ENCODE results near the gene CST7. TPM values are rescaled to one million over a fixed set of nuclear protein-coding genes. Genes with fewer than 3 reads are reported as not detected.
A peak's percentile ranks its signal among the peaks of the same experiment; 100 is the strongest.

CST7 gene
- total RNA-seq, 1 donor from 2014 or later: not detected

- Mint-ChIP-seq H3K36me3 (ENCODE audit: unreplicated experiment) (peaks cover 13% of the 10 kb centered on the region), H3K27me3 (ENCODE audit: unreplicated experiment) (no peaks in the 10 kb centered on the region), H3K4me3 (ENCODE audit: unreplicated experiment) (no peak overlapping the region), H3K9me3 (ENCODE audit: unreplicated experiment) (no peaks in the 10 kb centered on the region), H3K27ac (ENCODE audit: unreplicated experiment) (no peak overlapping the region), H3K4me1 (ENCODE audit: unreplicated experiment) (no peaks in the 10 kb centered on the region)
- no peak for TF ChIP-seq CTCF (IDR thresholded peaks at IDR 0.05)
- DNase-seq (ENCODE audit: extremely low spot score, unreplicated experiment): peak; percentile 77
Observed at GRCh38 chr20:24958506-24959385, 9.7 kb downstream of the CST7 start.

- Mint-ChIP-seq H3K36me3 (ENCODE audit: unreplicated experiment) (peaks cover 19% of the 10 kb centered on the region), H3K27me3 (ENCODE audit: unreplicated experiment) (no peaks in the 10 kb centered on the region), H3K4me1 (ENCODE audit: unreplicated experiment) (no peaks in the 10 kb centered on the region), H3K4me3 (ENCODE audit: unreplicated experiment) (no peak overlapping the region), H3K27ac (ENCODE audit: unreplicated experiment) (no peak overlapping the region), H3K9me3 (ENCODE audit: unreplicated experiment) (no peaks in the 10 kb centered on the region)
- DNase-seq (ENCODE audit: extremely low spot score, unreplicated experiment): peak; percentile 63
- TF ChIP-seq CTCF (IDR thresholded peaks at IDR 0.05): no peak
Observed at GRCh38 chr20:24959591-24960301, 10.7 kb downstream of the CST7 start.

DNA sequence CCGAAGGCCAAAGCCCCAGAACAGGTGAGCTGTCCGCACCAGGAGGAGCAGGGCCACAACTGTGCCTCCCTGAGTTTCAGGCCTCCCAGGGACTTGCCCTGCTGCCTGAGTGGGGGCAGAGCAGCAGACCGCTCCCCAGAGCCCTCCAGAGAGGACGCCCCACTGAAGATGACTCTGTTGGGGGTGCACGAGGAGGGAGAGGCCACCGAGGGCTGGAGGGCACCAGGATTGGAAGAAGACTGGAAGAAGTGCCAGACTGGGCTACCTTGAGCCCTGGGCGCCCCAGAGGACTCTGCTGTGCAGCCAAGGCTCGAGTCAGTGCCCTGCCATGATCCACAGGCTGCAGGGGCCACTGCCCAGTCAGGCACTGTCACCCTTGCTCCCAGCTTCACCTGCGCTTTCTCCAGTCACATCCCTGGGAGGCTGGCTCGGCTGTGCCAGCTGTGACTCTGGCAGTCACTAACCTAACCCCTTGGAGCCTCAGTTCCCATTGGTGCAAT is 11.3 kb downstream of the CST7 start:
- H3K4me3 Mint-ChIP-seq (ENCODE audit: unreplicated experiment): no peak overlapping the region
- H3K9me3 Mint-ChIP-seq (ENCODE audit: unreplicated experiment): no peaks in the 10 kb centered on the region
- H3K4me1 Mint-ChIP-seq (ENCODE audit: unreplicated experiment): no peaks in the 10 kb centered on the region
- TF ChIP-seq CTCF (IDR thresholded peaks at IDR 0.05): no peak
- peaks cover 20% of the 10 kb centered on the region for H3K36me3 Mint-ChIP-seq (ENCODE audit: unreplicated experiment)
- H3K27me3 Mint-ChIP-seq (ENCODE audit: unreplicated experiment): no peaks in the 10 kb centered on the region
- no peak overlapping the region for H3K27ac Mint-ChIP-seq (ENCODE audit: unreplicated experiment)
- peak; percentile 81 for DNase-seq (ENCODE audit: extremely low spot score, unreplicated experiment)

DNA sequence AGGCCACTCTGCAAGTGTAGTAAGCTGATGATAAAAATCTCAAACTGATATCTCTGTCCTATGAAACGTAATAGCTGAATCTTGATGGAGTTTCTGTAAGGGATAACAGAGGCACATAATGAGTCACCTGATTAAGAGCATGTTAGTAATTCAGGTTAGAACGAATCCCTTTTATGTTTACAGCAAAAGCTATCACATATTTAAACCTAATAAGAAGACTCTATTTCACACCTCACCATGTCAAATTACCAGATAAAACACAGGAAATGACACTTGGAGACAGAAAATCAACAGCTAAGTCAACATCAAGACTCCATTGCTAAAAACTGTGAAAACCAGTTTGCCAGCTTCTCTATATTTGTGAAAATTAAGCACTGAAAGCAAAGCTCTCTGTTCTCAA is 11.8 kb downstream of the CST7 start:
- H3K4me3 Mint-ChIP-seq (ENCODE audit: unreplicated experiment): no peak overlapping the region
- no peak for DNase-seq (ENCODE audit: extremely low spot score, unreplicated experiment)
- no peak overlapping the region for H3K27ac Mint-ChIP-seq (ENCODE audit: unreplicated experiment)
- no peaks in the 10 kb centered on the region for H3K27me3 Mint-ChIP-seq (ENCODE audit: unreplicated experiment)
- peaks cover 20% of the 10 kb centered on the region for H3K36me3 Mint-ChIP-seq (ENCODE audit: unreplicated experiment)
- TF ChIP-seq CTCF (IDR thresholded peaks at IDR 0.05): no peak
- no peaks in the 10 kb centered on the region for H3K9me3 Mint-ChIP-seq (ENCODE audit: unreplicated experiment)
- H3K4me1 Mint-ChIP-seq (ENCODE audit: unreplicated experiment): no peaks in the 10 kb centered on the region
